ENCODE data around the gene EIF1AD. TPM values are rescaled to one million over a fixed set of nuclear protein-coding genes. Genes with fewer than 3 reads are reported as not detected.

The EIF1AD gene
- total and polyA plus RNA-seq, 2 experiments from 2014 or later, result 19.4 to 25.6 TPM

DNA sequence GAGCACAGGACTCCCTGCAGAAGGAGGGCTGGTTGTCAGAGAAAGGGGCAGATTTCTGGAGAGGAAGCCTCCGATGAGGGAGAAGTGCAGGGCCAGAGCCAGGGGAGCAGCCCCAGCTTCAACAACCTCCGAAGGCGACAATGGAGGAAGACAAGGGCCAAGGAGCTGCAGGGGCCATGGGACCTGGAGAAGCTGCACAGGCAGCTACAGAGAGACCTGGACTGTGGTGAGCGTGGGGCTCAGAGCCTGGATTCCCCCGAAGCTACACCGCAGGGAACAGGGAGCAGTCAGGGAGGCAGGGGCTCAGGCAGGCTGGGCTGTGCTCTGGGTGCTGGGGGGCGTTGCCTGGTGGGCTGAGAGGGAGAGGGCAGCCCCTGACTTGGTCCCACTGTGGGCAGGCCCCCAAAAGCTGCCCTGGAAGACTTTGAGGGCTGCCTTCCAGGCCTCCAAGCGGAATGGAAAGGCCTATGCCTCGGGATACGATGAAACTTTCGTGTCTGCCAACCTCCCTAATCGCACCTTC, 54.3 kb downstream of the EIF1AD start:
- Histone ChIP-seq H3K9me2 (replicated peaks; ENCODE audit: insufficient read depth) (no peaks in the 10 kb centered on the region), H3K27ac (no peak overlapping the region), H3K4me2 (no peak overlapping the region), H3K27me3 (no peaks in the 10 kb centered on the region), H3K4me3 (no peak overlapping the region), H3K4me1 (ENCODE audit: insufficient read depth) (peaks cover 4% of the 10 kb centered on the region), H3K9me3 (ENCODE audit: low read depth) (no peaks in the 10 kb centered on the region), H3K36me3 (replicated peaks; ENCODE audit: insufficient read depth, low read depth) (no peaks in the 10 kb centered on the region), H3K79me2 (no peaks in the 10 kb centered on the region), H2AFZ (no peak overlapping the region), H4K20me1 (ENCODE audit: insufficient read depth, poor library complexity, severe bottlenecking) (no peaks in the 10 kb centered on the region)
- no peak for DNase-seq (ENCODE audit: low spot score)
- TF ChIP-seq EZH2phosphoT487 (IDR thresholded peaks at IDR 0.05; ENCODE audit: low read depth, severe bottlenecking, unreplicated experiment), result no peak
- TF ChIP-seq, protein P1, sequence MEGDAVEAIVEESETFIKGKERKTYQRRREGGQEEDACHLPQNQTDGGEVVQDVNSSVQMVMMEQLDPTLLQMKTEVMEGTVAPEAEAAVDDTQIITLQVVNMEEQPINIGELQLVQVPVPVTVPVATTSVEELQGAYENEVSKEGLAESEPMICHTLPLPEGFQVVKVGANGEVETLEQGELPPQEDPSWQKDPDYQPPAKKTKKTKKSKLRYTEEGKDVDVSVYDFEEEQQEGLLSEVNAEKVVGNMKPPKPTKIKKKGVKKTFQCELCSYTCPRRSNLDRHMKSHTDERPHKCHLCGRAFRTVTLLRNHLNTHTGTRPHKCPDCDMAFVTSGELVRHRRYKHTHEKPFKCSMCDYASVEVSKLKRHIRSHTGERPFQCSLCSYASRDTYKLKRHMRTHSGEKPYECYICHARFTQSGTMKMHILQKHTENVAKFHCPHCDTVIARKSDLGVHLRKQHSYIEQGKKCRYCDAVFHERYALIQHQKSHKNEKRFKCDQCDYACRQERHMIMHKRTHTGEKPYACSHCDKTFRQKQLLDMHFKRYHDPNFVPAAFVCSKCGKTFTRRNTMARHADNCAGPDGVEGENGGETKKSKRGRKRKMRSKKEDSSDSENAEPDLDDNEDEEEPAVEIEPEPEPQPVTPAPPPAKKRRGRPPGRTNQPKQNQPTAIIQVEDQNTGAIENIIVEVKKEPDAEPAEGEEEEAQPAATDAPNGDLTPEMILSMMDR (IDR thresholded peaks at IDR 0.05; ENCODE audit: poor library complexity), result no peak
- no peak for TF ChIP-seq EZH2 (IDR thresholded peaks at IDR 0.05; ENCODE audit: borderline replicate concordance)
- WGBS (ENCODE audit: low lambda C conversion rate, missing lambda C conversion rate), result 89% methylated on average over 12 of the region's 12 CpGs

DNA sequence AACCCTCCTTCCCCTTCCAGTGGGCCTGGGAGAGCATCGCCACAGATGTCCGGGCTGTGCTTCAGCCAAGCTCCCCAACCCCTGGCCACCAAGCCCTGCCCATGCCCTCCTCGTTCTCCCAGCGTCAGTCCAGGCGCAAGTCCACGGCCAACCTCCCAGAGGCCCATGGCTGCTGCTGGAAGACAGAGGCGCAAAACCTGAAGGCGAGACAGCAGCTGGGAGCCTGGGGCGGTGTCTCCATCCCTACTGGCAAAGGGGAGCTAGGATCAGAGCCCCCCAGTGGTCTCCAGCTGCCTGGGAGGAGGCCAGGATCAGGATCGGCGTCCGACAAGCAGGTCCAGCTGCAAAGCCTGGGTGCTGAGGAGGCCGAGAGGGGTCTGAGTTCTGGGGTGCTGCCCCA, 54.8 kb downstream of the EIF1AD start:
- H3K36me3 ChIP-seq (replicated peaks; ENCODE audit: insufficient read depth, low read depth), result no peaks in the 10 kb centered on the region
- no peak overlapping the region for H3K27ac ChIP-seq
- 68% methylated on average over 11 of the region's 13 CpGs for WGBS (ENCODE audit: low lambda C conversion rate, missing lambda C conversion rate)
- peaks cover 3% of the 10 kb centered on the region for H3K4me1 ChIP-seq (ENCODE audit: insufficient read depth)
- H2AFZ ChIP-seq, result no peak overlapping the region
- TF ChIP-seq EZH2phosphoT487 (IDR thresholded peaks at IDR 0.05; ENCODE audit: low read depth, severe bottlenecking, unreplicated experiment), result no peak
- TF ChIP-seq EZH2 (IDR thresholded peaks at IDR 0.05; ENCODE audit: borderline replicate concordance), result no peak
- TF ChIP-seq, protein P1 (IDR thresholded peaks at IDR 0.05; ENCODE audit: poor library complexity), result no peak
- no peak overlapping the region for H3K4me2 ChIP-seq
- H3K9me3 ChIP-seq (ENCODE audit: low read depth), result no peaks in the 10 kb centered on the region
- no peak for DNase-seq (ENCODE audit: low spot score)
- H3K79me2 ChIP-seq, result no peaks in the 10 kb centered on the region
- H3K27me3 ChIP-seq, result no peaks in the 10 kb centered on the region
- H3K9me2 ChIP-seq (replicated peaks; ENCODE audit: insufficient read depth), result no peaks in the 10 kb centered on the region
- no peaks in the 10 kb centered on the region for H4K20me1 ChIP-seq (ENCODE audit: insufficient read depth, poor library complexity, severe bottlenecking)
- H3K4me3 ChIP-seq, result no peak overlapping the region

DNA sequence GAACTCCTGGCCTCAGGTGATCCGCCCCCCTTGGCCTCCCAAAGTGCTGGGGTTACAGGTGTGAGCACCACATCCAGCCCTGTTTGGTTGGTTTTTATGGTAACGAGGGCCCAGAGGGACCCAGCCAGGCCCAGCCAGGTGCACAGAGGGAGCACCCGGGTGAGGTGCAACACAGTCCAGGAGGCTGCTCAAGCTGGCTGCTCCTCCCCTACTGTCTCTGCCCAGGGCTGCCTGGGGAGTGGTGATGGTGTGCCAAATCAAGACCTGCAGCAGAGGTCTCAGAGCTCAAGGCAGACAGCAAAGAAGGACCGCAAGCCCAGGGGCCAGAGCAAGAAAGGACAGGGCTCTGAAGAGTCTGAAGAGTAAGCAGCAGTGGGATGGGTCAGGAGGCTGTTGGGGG, 55.3 kb downstream of the EIF1AD start:
- Histone ChIP-seq H3K27me3 (no peaks in the 10 kb centered on the region), H3K79me2 (no peaks in the 10 kb centered on the region), H4K20me1 (ENCODE audit: insufficient read depth, poor library complexity, severe bottlenecking) (no peaks in the 10 kb centered on the region), H3K9me3 (ENCODE audit: low read depth) (no peaks in the 10 kb centered on the region), H3K4me1 (ENCODE audit: insufficient read depth) (no peaks in the 10 kb centered on the region), H2AFZ (no peak overlapping the region), H3K27ac (no peak overlapping the region), H3K9me2 (replicated peaks; ENCODE audit: insufficient read depth) (no peaks in the 10 kb centered on the region), H3K4me2 (no peak overlapping the region), H3K36me3 (replicated peaks; ENCODE audit: insufficient read depth, low read depth) (no peaks in the 10 kb centered on the region), H3K4me3 (no peak overlapping the region)
- TF ChIP-seq EZH2 (IDR thresholded peaks at IDR 0.05; ENCODE audit: borderline replicate concordance) (no peak), EZH2phosphoT487 (IDR thresholded peaks at IDR 0.05; ENCODE audit: low read depth, severe bottlenecking, unreplicated experiment) (no peak)
- TF ChIP-seq, protein P1 (IDR thresholded peaks at IDR 0.05; ENCODE audit: poor library complexity), result no peak
- WGBS (ENCODE audit: low lambda C conversion rate, missing lambda C conversion rate), result 84% methylated on average over 4 of the region's 4 CpGs
- no peak for DNase-seq (ENCODE audit: low spot score)

Other genes starting within 250 kb of the EIF1AD start
- gene AP5B1, start 221.2 kb downstream of the EIF1AD start, total RNA-seq, result 19.5 and 20.9 TPM in 2 replicates
- 24.8 and 27.1 TPM in 2 replicates for gene AP5B1, start 221.2 kb downstream of the EIF1AD start, polyA plus RNA-seq
- gene OVOL1, start 215.1 kb downstream of the EIF1AD start, total RNA-seq, result 26.0 and 26.3 TPM in 2 replicates
- gene OVOL1, start 215.1 kb downstream of the EIF1AD start, polyA plus RNA-seq, result 20.6 and 20.8 TPM in 2 replicates
- gene SNX32, start 168.2 kb downstream of the EIF1AD start, total RNA-seq, result 2.3 and 2.9 TPM in 2 replicates
- gene SNX32, start 168.2 kb downstream of the EIF1AD start, polyA plus RNA-seq, result 5.1 and 6.0 TPM in 2 replicates
- gene CFL1, start 144.0 kb downstream of the EIF1AD start, total RNA-seq, result 720 and 758 TPM in 2 replicates
- 1,698 and 1,708 TPM in 2 replicates for gene CFL1, start 144.0 kb downstream of the EIF1AD start, polyA plus RNA-seq
- gene MUS81, start 141.7 kb downstream of the EIF1AD start, total RNA-seq, result 22.3 and 23.8 TPM in 2 replicates
- gene MUS81, start 141.7 kb downstream of the EIF1AD start, polyA plus RNA-seq, result 47.0 and 51.7 TPM in 2 replicates
- gene EFEMP2, start 129.4 kb downstream of the EIF1AD start, total RNA-seq, result 65.2 and 69.7 TPM in 2 replicates
- 197 and 230 TPM in 2 replicates for gene EFEMP2, start 129.4 kb downstream of the EIF1AD start, polyA plus RNA-seq
- not detected in 2 replicates for gene CTSW, start 122.3 kb downstream of the EIF1AD start, total RNA-seq
- 0.15 and 0.56 TPM in 2 replicates for gene CTSW, start 122.3 kb downstream of the EIF1AD start, polyA plus RNA-seq
- 72.6 and 74.9 TPM in 2 replicates for gene FIBP, start 113.7 kb downstream of the EIF1AD start, total RNA-seq
- gene FIBP, start 113.7 kb downstream of the EIF1AD start, polyA plus RNA-seq, result 93.6 and 101 TPM in 2 replicates
- 15.1 and 21.5 TPM in 2 replicates for gene CCDC85B, start 111.5 kb downstream of the EIF1AD start, total RNA-seq
- gene CCDC85B, start 111.5 kb downstream of the EIF1AD start, polyA plus RNA-seq, result 38.2 and 41.6 TPM in 2 replicates
- gene FOSL1, start 101.8 kb downstream of the EIF1AD start, total RNA-seq, result 4.5 and 4.7 TPM in 2 replicates
- gene FOSL1, start 101.8 kb downstream of the EIF1AD start, polyA plus RNA-seq, result 16.5 and 20.1 TPM in 2 replicates
- 20.8 and 26.3 TPM in 2 replicates for gene C11orf68, start 83.1 kb downstream of the EIF1AD start, total RNA-seq
- 53.2 and 59.3 TPM in 2 replicates for gene C11orf68, start 83.1 kb downstream of the EIF1AD start, polyA plus RNA-seq
- gene DRAP1, start 82.7 kb downstream of the EIF1AD start, total RNA-seq, result 59.1 and 65.3 TPM in 2 replicates
- gene DRAP1, start 82.7 kb downstream of the EIF1AD start, polyA plus RNA-seq, result 158 and 173 TPM in 2 replicates
- not detected in 2 replicates for gene TSGA10IP, start 56.7 kb downstream of the EIF1AD start, total RNA-seq
- not detected in 2 replicates for gene TSGA10IP, start 56.7 kb downstream of the EIF1AD start, polyA plus RNA-seq
- 10.9 and 32.5 TPM in 2 replicates for gene SART1, start 40.4 kb downstream of the EIF1AD start, total RNA-seq
- 34.1 and 37.5 TPM in 2 replicates for gene SART1, start 40.4 kb downstream of the EIF1AD start, polyA plus RNA-seq
- 22.8 and 37.8 TPM in 2 replicates for gene BANF1, start 346 bp upstream of the EIF1AD start, total RNA-seq
- 197 and 215 TPM in 2 replicates for gene BANF1, start 346 bp upstream of the EIF1AD start, polyA plus RNA-seq
- 3.0 and 4.4 TPM in 2 replicates for gene CST6, start 9.9 kb upstream of the EIF1AD start, total RNA-seq
- gene CST6, start 9.9 kb upstream of the EIF1AD start, polyA plus RNA-seq, result 9.4 and 17.6 TPM in 2 replicates
- not detected in 2 replicates for gene CATSPER1, start 24.3 kb upstream of the EIF1AD start, total RNA-seq
- gene CATSPER1, start 24.3 kb upstream of the EIF1AD start, polyA plus RNA-seq, result not detected in 2 replicates
- gene GAL3ST3, start 47.0 kb upstream of the EIF1AD start, total RNA-seq, result 0.68 and 0.80 TPM in 2 replicates
- gene GAL3ST3, start 47.0 kb upstream of the EIF1AD start, polyA plus RNA-seq, result 1.1 and 2.6 TPM in 2 replicates
- gene SF3B2, start 50.2 kb upstream of the EIF1AD start, total RNA-seq, result 109 and 120 TPM in 2 replicates
- 155 and 170 TPM in 2 replicates for gene SF3B2, start 50.2 kb upstream of the EIF1AD start, polyA plus RNA-seq
- gene PACS1, start 68.1 kb upstream of the EIF1AD start, total RNA-seq, result 23.5 and 28.2 TPM in 2 replicates
- 70.1 and 71.5 TPM in 2 replicates for gene PACS1, start 68.1 kb upstream of the EIF1AD start, polyA plus RNA-seq